Activated CD4-positive, CD25-positive, alpha-beta regulatory T cell treated with anti-CD3 and anti-CD28 coated beads, Interleukin-2, amount 50 U/mL, for 72 hours (primary cell): ENCODE measurements around the gene KAT2B.
"Not testable (repeated sequence)": the region's sequence is repeated elsewhere in the genome, so short reads cannot be mapped to it uniquely, and the experiment has no call there.

Source experiments
- DNase-seq: peaks from one replicate; pipeline ENCODE4 v3.0.0; 2021

The KAT2B gene

DNA sequence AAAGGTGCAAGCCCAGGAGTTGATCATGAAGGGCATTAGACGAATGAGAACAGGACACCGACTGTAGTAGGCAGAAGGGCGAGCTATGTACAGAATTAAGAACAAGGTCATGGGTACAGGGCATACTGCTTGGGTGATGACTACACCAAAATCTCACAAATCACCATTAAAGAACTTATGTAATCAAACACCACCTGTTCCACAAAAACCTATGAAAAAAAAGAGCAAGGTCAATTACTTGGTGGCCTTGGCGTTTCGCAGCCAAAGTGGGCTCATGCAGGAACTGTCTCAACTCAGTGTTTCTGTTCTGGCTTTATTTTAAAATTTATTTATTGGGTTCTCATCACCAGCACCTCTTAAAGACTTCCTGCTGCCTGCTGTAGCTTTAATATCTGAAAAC is 2.1 kb downstream of the KAT2B start:
- DNase-seq: no peak

DNA sequence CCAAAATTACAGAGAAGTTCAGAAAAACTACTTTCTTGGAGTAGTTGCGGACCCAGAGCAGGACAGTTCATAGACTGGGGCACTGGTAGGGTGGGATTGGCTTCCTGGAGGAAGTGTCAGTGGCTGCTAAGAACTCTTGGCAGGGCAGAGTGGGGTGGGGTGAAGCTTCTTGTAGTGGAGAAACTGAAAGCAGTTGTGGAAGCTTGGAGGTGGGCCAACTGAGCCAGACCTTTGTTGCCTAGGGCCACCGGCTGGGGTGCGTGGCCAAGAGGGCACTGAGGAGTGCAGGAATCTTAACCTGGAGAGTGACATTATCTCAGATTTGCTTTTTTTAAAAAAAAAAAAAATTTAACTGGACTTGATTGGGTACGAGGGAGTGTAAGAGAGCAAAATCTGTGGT is 3.1 kb downstream of the KAT2B start:
- peak; percentile 38 for DNase-seq

DNA sequence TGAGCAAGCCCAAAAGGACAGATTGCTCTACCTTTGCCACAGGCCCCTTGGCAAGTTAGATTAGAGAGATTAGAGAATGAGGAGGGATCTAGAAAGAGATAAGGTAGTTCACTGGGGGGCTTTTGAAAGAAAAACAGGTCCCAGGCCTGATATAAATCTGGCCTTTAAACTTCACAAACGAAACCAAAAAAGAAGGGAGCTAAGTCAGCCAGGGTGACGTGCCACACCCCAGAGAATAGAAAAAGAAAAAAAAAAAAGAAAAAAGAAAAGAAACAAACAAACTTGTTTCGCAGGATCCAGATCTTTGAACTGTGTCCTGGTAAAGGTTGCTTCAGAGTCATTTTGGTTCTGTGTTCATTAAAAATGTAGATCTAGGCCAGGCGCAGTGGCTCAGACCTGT is 3.6 kb downstream of the KAT2B start:
- no peak for DNase-seq

DNA sequence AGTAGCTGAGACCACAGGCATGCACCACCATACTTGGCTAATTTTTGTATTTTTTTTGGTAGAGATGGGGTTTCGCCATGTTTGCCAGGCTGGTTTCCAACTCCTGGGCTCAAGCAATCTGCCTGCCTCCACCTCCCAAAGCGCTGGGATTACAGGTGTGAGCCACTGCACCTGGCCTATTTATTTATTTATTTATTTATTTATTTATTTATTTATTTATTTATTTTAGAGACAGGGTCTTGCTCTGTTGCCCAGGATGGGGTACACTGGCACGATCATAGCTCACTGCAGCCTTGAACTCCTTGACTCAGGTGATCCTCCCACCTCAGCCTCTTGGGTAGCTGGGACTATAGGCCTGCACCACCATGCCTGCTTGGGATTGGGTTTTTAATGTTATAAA is 4.9 kb downstream of the KAT2B start:
- DNase-seq: not testable (repeated sequence)

DNA sequence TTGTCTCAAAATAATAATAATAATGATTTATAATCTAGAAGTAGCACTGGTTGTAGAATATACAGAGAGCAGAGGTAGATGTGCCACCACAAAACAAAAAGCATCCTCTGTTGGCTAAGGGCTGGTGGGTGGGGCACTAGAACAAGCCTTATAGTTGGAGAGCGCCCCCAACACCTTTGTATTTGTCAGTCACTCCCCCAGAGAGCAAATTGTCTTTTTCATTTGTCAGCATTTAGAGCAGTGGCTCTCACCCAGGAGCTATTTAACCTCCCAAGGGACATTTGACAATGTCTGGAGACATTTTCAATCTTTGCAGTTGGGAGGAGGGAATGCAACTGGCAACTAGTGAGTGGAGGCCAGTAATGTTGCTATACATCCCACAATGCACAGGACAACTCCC is 6.3 kb downstream of the KAT2B start:
- DNase-seq: no peak

DNA sequence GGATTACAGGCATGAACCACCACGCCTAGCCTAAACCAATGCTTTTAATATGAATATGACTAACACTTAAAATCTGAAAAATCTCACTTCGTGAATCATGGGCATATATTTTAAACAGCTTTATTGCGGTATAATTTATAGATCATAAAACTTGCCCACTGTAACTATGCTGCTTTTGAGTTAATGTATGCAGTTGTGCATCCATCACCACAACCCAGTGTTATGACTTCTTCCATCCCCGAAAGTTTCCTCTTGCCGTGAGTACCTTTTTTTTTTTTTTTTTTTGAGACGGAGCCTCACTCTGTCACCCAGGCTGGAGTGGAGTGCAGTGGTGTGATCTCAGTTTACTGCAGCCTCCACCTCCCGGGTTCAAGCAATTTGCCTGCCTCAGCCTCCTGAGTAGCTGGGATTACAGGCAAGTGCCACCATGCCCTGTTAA is 7.1 kb downstream of the KAT2B start:
- DNase-seq: no peak

DNA sequence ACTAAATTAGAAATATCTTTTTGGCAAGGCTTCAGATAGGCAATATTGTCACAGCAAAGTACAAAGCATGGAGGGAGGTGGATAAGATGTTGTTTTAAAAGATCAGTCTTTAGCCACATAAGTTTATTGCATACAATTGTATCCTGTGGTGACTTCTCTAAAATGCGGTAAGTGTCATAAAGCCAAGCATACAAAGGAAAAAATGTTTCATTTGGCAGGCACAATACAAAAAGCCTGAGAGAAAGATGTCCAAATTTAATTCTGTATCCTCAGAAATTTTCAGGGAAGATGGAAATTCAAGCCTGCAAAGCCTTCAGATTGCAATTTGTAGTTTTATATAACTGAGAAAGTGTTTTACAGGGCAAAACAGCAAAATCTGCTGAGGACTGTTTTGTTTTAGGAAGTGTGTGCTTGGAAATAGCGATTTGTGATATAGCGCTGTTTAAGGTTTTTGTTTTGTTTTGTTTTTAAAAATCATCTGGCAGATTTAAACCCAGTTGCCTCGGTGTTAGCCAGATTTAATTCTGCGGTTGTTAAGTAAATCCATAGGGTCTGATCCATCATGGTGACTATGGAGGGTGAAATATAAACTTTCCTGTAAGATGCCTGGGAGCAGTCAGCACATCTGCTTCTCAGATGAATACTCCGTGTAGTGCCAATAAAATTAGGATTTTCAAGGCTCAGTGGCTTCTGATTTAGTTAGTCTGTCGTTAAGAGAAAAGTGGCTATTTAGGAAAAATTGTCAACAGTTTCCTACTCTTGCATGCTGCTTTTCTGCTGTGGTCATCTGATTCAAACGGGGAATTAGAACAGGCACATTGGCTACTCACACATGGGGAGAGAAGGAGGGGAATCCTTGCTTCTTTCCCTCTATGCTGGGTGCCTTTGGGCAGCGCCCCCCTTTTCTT is 8.0 kb downstream of the KAT2B start:
- DNase-seq: no peak

DNA sequence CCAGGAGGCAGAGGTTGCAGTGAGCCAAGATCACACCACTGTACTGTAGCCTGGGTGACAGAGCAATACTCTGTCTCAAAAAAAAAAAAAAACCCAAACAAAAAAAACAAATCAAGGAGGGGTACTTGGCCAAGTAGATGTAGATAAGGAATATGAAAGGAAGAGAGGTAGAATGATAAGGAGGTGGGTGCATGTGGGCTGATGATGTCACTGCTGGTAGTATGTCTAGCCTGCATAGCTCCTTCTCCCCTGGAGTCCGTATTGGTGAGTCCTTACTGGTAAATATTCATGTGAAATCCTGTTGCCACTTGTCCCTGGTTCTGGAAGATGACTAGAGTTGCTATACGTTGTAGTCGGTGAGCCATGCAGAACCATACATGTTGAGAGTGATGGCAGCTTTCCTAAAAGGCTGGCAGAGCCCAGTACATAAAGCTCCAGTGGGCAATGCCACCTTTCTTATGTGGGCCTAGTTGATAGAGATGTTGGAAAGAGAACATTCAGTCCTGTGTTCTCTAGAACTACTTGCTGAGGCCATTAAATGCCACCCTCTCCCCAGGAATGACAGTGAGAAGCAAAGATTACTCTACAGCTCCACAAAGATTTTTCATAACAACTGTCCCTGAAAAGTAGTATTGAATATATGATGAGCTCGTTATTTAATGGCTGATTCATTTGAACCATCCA is 11.0 kb downstream of the KAT2B start:
- DNase-seq: no peak

DNA sequence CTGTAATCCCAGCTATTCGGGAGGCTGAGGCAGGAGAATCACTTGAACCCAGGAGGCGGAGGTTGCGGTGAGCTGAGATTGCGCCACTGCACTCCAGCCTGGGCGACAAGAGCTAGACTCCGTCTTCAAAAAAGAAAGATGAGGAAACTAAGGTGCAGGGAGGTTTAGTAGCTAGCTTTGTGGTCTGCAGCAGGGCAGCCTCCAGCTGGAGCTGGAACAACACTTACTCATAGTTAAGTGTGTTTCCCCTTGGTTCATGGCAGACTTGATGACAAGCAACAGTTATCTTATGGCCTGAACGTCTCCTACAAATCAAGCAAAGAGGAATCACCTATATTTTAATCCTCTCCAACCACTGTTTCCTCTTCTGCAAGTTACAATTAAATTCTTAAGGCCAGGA is 12.6 kb downstream of the KAT2B start:
- no peak for DNase-seq

DNA sequence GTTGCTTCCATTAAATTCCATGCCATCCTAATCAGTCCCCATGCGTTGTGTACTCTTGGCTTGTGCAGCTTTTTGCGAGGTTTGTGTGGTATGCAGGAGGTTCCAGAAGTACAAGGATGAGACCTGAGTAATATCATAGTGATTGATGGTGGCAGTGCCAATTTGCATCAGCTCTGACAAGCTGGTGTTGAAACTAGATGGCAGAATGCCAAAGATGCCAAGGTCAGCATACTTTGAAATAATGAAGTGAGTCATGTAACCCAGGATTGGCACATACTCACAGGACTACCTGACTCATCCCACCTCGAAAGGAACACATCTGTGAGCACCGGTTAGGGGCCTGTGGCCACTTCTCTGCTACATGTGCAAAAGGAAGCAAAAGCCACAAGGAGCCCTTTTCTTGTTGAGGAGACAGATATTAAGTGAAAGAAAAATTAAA is 14.3 kb downstream of the KAT2B start:
- DNase-seq: peak; percentile 59

DNA sequence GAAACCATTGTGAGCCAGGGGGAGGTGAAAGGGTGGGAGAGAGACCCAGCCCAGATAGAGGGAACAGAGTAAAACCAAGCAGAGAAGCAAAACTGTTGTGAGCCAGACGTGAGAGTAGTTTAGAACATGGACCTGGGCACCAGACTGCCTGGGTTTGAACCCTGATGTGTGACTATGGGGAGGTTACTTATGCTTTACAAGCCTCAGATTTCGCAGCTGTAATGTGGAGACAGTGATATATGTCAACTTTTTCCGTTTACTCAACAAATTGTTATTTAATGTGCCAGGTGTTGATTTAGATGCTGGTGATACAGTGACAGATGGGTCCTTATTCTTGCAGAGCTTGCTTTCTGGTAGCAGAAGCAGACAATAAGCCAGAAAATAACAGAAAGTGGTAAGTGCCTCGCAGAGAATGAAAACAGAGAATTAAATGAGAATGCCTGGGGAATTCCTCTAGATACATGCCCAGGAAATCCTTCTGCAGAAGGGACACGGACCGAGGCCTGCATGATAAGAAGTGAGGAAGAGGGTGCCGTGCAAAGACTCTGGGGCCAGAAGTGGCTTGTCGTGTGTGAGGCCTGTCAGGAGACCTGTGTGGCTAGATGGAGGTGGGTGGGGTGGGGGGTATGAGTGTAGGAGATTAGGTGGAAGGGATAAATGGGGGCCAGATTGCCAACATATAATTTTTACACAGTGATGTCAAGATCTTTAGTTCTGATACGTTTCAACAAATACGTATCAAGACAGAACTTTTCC is 15.0 kb downstream of the KAT2B start:
- DNase-seq: peak; percentile 38

DNA sequence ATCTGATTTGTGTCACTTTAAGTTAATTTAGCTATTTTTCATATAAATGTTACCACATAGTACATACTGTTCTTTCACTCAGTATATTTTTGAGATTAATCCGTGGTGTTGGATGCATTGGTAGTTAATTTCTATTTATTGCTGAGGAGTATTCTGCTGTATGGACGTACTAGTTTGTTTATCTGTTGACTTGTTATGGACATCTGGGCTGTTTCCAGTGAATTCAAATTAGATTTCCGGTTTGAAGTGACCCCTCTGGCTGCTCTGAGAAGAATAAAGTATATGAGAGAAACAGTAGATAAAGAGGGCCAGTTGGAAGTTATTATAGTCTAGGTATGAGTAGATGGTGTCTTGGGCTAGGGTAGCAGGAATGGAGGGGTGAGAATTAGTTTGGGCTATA is 15.6 kb downstream of the KAT2B start:
- no peak for DNase-seq

DNA sequence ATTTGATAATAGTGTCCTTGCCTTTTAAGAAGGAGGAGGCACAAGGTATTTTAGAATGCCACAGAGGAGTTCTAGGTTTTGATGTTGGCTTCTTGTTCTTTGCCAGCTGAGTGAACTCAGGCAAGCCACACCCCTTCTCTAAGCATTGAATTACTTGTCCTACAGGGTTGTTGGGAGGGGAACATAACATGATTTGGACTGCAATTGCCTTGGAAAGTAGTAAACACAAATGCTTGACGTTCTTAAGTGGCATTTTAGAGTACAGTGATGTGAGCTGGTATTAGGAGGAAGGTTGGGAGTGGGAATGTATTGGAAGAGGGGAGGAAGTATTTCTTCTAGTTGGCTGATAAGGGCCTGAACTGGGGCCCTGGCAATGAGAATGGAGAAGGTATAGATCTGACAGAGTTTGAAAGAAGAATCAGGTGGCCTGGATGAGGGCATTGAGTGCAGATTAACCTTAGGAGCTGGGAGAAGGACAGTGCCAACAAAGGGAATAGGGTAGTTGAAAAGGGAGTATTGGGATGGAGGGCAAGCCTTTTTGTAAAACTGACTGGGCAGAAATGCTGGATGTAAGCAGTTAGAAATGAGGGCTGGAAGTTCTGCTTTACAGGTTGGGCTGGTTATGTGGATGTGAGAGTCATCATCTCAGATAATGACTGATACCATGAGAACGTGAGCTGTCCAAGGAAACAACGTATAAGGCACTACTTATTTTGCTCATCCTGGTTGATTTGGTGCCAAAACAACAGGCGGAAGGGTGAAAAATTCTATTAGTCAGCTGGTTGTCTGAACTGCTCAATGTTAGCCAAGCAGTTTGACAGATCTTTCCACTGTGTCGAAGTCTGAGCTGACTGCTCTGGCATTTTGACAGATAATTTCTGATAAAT is 16.7 kb downstream of the KAT2B start:
- no peak for DNase-seq

DNA sequence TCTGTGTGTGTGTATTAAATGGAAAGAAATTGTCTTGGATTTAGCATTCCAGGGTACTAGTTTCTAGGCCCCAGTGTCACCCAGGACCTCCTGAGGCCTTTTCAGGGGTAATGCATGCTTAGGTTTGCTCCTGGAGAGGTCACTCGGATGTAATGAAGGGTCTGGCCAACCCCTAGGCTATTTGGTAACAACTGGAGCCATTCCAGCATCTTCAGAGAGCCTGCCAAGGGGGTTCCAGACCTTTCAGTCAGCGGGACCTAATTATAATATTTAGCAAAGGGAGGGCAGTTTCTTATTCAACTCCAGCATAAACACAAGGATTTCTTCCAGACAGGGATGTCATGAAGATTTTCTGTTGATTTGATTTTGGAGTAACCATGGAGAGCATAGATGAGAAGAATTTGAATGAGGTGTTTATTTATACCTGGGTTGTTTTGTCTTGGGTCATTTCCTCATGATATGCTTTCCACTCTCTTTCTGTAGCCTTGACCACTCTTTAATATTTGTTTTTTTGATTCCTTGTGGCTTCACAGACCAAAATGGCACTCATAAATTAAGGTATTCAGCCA is 17.4 kb downstream of the KAT2B start:
- no peak for DNase-seq

DNA sequence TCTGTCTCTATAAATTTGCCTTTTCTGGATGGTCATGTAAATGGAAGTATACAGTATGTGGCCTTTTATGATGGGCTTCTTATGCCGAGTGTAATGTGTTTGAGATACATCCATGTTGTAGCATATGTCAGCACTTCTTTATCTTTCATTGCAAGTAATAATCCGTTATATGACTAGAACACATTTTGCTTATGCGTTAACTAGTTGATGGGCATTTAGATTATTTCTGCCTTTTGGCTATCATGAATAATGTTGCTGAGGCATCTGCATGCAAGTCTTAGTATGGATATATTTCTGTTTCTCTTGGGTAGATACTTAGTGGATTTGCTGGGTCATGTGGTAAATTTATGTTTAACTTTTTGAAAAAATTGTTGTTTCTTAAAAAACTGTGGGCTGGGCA is 19.7 kb downstream of the KAT2B start:
- DNase-seq: no peak

DNA sequence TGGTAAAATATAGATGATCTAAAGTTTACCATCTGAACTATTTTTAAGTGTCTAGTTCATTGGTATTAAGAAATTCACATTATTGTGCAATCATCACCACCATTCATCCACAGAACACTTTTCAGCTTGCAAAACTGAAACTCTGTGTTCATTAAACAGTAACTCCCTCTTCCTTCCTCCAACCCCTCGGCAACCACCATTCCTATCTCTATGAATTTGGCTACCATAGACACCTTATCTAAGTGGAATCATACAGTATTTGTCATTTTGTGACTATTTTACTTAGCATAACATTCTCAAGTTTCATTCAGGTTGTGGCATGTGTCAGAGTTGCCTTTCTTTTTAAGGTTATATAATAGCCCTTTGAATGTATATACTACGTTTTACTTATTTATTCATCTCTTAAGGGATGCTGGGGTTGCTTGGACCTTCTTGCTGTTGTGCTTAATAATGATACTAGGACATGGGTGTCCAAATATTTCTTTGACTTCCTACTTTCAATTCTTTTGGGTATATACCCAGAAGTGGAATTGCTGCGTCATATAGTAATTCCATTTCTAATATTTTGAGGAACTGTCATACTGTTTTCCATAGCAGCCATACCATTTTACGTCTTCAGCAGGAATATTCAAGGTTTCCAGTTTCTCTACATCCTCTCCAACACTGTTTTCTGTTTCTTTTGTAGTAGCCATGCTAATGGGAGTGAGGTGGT is 20.9 kb downstream of the KAT2B start:
- no peak for DNase-seq

DNA sequence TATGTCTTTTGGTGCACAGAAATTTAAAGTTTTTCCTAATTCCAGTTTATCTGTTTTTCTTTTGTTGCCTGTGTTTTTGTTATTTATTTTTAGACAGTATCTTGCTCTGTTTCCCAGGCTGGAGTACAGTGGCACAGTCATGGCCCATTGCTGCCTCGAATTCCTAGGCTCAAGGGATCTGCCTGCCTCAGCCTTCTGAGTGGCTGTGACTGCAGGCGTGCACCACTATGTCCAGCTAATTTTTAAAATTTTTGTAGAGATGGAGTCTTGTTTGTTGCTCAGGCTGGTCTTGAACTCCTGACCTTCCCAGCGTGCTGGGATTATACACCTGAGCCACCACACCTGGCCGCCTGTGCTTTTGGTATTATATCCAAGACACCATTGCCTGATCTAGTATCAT is 22.8 kb downstream of the KAT2B start:
- DNase-seq: no peak

DNA sequence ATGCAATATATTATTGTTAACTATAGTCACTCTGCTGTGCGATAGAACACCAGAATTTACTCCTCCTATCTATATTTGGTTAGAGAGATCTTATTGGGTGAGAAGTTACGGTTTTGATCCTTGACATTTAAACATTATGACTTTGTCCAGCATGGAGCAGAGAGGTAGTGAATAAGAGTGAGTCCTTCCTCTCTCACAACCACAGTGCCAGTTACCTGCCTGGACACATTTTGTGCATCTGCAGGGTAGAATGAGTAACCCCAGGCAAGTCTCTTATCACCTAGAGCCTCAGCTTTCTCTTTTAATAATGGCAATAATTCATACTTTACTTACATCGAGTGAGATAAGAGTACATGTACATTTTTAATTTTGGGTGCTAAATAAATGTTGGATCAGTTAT is 24.1 kb downstream of the KAT2B start:
- no peak for DNase-seq

DNA sequence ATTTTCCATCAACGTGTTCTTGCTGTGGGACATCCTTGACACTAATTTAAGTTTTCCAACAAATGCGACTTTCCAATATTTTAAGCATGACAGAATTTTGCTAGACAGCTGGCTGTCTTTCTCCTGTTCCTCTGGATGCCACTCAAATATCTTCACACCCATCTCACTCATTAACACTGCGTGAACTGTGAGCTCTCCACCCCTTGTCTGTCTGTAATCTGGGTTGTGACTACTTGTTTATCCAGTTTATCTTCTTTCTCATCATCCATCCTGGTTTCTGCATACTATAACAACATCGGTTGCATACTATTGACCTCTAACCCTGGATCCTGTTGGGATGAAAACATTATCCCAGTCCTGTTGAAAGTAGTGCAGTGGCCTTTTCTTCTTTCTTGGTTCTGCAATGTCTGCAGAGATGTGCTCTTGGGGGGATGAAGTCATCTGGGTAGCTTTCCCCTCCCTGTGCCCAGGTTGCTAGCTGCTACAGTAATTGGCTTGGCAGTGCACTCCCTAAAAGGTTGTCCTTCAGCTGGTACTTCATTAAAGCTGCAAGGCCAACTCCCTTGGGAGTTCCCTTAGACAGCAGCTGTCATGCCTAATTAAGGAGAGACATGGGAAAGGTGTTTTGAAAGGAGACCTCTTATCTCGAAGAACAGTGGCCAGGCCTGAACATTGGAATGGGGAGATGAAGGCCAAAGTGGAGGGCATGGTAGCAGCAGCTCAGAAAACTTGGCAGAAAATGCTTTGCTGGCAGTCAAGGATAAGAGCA is 24.7 kb downstream of the KAT2B start:
- DNase-seq: no peak

DNA sequence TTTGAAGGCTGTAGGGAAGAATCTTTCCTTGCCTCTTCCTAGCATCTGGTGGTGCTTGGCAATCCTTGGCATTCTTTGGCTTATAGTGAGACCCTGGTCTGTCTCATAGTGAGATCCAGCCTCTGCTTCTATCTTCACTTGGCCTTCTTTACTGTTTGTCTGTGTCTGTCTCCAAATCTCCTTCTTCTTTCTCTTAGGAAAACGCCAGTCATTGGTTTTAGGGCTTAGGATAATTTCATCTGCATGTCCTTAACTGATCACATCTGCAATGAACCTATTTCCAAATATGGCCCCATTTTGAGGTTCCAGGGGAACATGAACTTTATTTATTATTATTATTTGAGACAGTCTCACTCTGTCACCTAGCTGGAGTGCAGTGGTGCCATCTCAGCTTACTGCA is 25.8 kb downstream of the KAT2B start:
- no peak for DNase-seq
